Peyer's patch (tissue), 4 donors: ENCODE results near the gene DNAJB13. TPM values are rescaled to one million over a fixed set of nuclear protein-coding genes. Genes with fewer than 3 reads are reported as not detected.

Experiments
- DNase-seq, 3 donors: peaks; one replicate each; pipeline ENCODE4 v3.0.0-alpha.2; 2017 to 2019
- H3K27ac ChIP-seq, 4 donors: fragments of 200-600 bp; sonication (generic); one replicate each; pipeline ENCODE4 v1.5.1; 2016 to 2019
- H3K27me3 ChIP-seq, 2 donors: fragments of 200-600 bp; sonication (generic); one replicate each; pipeline ENCODE4 v1.5.1; 2019
- H3K36me3 ChIP-seq, 3 donors: fragments of 200-600 bp; sonication (generic); one replicate each; pipeline ENCODE4 v1.5.1; 2016 to 2019
- H3K4me1 ChIP-seq, 4 donors: fragments of 200-600 bp; sonication (generic); one replicate each; pipeline ENCODE4 v1.5.1; 2016 to 2019
- H3K4me3 ChIP-seq, 4 donors: fragments of 200-600 bp; sonication (generic); 1 replicate in 3 of 4; 2 replicates in 1 of 4; pipeline ENCODE4 v1.5.1; 2016 to 2019; ENCODE audit warnings: mild to moderate bottlenecking in 1 of 4
- H3K9me3 ChIP-seq, 4 donors: fragments of 200-600 bp; sonication (generic); one replicate each; pipeline ENCODE4 v1.5.1; 2016 to 2019; ENCODE audit warnings: mild to moderate bottlenecking in 1 of 4
- POLR2A ChIP-seq, 2 donors: fragments of 450-650 bp; IDR thresholded peaks; one replicate each; pipeline ENCODE4 v1.5.1; 2017; ENCODE audit warnings: antibody characterized with exemption in 2 of 2, mild to moderate bottlenecking in 2 of 2, moderate library complexity in 2 of 2
- total RNA-seq, 4 donors: library from RNA; depleted of rRNA; stranded (reverse); fragments of >200 nt; gene quantifications; one replicate each; pipeline ENCODE4 v1.1.0, GENCODE V29; 2016
- TF ChIP-seq, protein P1 (sequence below), 6 experiments: fragments of 450-650 bp in 4 of 6; fragments of 200-600 bp in 2 of 6; sonication (generic) in 1 of 6; IDR thresholded peaks; one replicate each; pipeline ENCODE4 v1.5.1; 2017 to 2019; ENCODE audit warnings: antibody characterized with exemption in 6 of 6, mild to moderate bottlenecking in 3 of 6, moderate library complexity in 1 of 6

Gene DNAJB13
- total RNA-seq, 4 donors from 2014 or later: 0.54 to 4.4 TPM; not detected in 2

DNA sequence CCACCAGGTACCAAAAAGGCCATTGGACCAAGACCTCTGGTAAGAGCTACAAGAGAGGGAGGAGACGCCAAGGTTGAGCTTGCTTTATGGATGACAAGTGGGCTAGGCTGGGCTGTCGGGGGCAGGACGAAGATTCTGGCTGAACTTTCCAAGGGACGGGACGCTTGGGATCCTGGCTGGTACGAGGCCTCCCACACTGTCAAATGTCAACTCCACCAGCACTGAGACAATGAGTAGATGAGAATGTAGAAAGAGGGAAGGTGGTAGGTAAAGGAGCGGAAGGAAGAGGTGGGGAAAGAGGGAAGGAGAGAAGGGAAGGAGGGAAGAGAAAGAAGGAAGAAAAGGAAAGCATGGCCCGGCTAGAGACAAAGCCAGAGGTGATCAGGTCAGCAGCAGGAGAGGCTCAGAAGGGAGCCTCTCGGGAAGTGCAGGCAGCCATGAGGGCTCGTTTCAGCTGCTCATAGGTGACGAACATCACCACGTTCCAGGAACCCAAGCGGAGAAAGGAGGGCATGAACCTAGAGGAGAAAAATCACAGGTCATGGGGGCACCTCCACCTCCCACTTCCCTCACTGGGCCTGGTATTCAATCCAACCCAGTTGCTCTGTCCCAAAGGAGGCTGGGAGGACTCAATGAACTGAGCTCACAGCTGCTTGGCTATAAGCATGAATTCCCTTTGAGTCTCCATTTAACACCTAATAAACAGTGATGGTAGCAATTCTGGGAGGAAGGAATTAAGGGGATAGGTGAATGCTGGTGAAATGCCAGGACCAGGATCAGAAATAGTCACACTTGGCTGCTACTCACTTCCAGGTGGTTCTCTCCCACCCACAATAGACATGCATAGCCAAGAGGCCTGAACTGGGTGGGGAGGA lies 24.0 kb downstream of the DNAJB13 start:
- H3K36me3 ChIP-seq: peaks cover 0 to 38% (median 0%) of the 10 kb centered on the region in 3 donors
- peaks cover 0 to 37% (median 21%) of the 10 kb centered on the region in 4 donors for H3K4me1 ChIP-seq
- H3K27ac ChIP-seq: peak overlapping the region in 3 of 4 donors; percentile 17 to 68 (median 20)
- H3K4me3 ChIP-seq: no peak overlapping the region
- no peak for TF ChIP-seq POLR2A (IDR thresholded peaks at IDR 0.05)
- TF ChIP-seq, protein P1, sequence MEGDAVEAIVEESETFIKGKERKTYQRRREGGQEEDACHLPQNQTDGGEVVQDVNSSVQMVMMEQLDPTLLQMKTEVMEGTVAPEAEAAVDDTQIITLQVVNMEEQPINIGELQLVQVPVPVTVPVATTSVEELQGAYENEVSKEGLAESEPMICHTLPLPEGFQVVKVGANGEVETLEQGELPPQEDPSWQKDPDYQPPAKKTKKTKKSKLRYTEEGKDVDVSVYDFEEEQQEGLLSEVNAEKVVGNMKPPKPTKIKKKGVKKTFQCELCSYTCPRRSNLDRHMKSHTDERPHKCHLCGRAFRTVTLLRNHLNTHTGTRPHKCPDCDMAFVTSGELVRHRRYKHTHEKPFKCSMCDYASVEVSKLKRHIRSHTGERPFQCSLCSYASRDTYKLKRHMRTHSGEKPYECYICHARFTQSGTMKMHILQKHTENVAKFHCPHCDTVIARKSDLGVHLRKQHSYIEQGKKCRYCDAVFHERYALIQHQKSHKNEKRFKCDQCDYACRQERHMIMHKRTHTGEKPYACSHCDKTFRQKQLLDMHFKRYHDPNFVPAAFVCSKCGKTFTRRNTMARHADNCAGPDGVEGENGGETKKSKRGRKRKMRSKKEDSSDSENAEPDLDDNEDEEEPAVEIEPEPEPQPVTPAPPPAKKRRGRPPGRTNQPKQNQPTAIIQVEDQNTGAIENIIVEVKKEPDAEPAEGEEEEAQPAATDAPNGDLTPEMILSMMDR (IDR thresholded peaks at IDR 0.05): no peak
- no peaks in the 10 kb centered on the region for H3K27me3 ChIP-seq
- peak in 1 of 3 donors; percentile 44 for DNase-seq
- H3K9me3 ChIP-seq: no peaks in the 10 kb centered on the region

DNA sequence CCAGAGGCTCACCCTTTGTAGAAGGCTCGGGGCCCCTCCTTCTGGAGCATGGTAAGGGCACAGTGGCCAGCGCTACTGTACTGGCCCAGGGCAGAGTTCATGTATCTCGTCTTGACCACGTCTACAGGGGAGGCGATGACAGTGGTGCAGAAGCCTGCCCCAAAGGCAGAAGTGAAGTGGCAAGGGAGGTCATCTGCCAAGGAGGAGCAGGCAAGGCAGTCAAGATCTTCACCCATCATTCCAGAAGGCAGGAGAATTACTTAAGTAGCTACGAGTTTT lies 24.6 kb downstream of the DNAJB13 start:
- no peaks in the 10 kb centered on the region for H3K27me3 ChIP-seq
- H3K4me1 ChIP-seq: peaks cover 0 to 37% (median 23%) of the 10 kb centered on the region in 4 donors
- no peak for TF ChIP-seq POLR2A (IDR thresholded peaks at IDR 0.05)
- TF ChIP-seq, protein P1 (IDR thresholded peaks at IDR 0.05): no peak
- peak in 1 of 3 donors; percentile 42 for DNase-seq
- no peak overlapping the region for H3K4me3 ChIP-seq
- no peaks in the 10 kb centered on the region for H3K9me3 ChIP-seq
- no peak overlapping the region for H3K27ac ChIP-seq
- H3K36me3 ChIP-seq: peaks cover 0 to 38% (median 0%) of the 10 kb centered on the region in 3 donors

DNA sequence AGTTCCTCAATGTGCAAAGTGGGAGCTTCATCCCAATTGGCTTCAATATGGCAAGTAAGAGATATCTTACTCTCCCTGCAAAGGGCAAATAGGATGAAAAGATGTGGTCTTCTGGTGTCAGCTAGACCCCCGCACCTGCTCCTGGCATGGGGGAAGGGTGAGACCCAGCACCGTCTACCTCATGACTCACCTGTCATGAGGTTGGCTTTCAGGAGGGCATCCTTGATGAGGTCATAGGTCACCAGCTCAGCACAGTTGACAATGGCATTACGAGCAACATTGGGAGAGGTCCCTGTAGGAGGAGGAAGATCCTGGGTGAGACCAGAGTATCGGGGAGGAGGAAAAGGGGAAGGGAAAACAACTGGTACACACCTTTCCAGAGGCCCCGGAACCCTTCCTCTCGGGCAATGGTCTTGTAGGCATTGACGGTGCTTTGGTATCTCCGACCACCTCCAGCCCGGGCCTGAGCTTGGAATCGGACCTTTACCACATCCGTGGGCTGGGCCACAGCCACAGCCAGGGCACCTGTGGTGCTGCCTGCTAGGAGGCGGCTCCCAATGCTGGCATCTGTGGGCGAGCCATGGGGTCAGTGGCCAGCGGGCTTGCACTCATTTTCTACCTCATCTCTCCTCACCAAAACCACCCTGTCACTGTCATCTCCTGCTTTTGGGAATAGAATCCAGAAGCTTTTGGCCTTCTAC lies 25.8 kb downstream of the DNAJB13 start:
- Histone ChIP-seq H3K27me3 (no peaks in the 10 kb centered on the region), H3K9me3 (no peaks in the 10 kb centered on the region), H3K36me3 (peaks cover 0 to 38% (median 0%) of the 10 kb centered on the region in 3 donors), H3K27ac (no peak overlapping the region), H3K4me1 (peaks cover 0 to 37% (median 25%) of the 10 kb centered on the region in 4 donors), H3K4me3 (no peak overlapping the region)
- peak in 1 of 3 donors; percentile 45 for DNase-seq
- TF ChIP-seq POLR2A (IDR thresholded peaks at IDR 0.05): no peak
- TF ChIP-seq, protein P1 (IDR thresholded peaks at IDR 0.05): no peak

DNA sequence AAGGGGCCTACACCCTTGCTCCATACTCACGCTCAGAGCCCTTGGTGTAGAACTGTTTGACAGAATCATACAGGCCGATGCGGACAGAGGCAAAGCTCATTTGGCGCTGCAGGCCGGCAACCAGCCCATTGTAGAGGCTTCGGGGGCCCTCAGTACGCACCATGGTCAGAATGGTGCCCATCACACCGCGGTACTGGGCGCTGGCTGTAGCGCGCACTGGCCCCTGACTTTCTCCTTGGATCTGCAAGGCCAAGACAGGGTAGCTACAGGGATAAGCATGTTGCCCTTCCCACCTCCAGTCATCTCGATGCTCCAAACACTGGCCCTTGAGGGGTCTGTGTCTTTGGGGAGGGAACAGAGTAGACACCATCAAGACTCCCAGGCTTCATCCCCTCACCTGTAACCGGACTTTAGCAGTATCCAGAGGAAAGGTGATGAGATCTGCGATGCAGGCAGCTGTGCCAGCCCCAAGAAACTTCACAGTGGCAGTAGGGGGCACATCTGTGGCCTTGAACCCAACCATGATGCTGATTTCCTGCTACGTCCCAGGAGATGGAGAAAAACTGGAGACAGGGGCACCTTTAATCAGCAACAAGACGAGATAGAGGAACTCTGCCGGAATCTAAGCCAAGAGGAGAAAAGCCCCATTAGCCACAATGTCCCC lies 27.2 kb downstream of the DNAJB13 start:
- TF ChIP-seq POLR2A (IDR thresholded peaks at IDR 0.05): no peak
- TF ChIP-seq, protein P1 (IDR thresholded peaks at IDR 0.05): no peak
- H3K27me3 ChIP-seq: no peaks in the 10 kb centered on the region
- H3K36me3 ChIP-seq: peaks cover 0 to 38% (median 0%) of the 10 kb centered on the region in 3 donors
- DNase-seq: peak in 1 of 3 donors; percentile 32
- peaks cover 0 to 37% (median 25%) of the 10 kb centered on the region in 4 donors for H3K4me1 ChIP-seq
- peak overlapping the region in 1 of 4 donors; percentile 95 for H3K27ac ChIP-seq
- no peaks in the 10 kb centered on the region for H3K9me3 ChIP-seq
- H3K4me3 ChIP-seq: peak overlapping the region in 1 of 4 donors; percentile 1

DNA sequence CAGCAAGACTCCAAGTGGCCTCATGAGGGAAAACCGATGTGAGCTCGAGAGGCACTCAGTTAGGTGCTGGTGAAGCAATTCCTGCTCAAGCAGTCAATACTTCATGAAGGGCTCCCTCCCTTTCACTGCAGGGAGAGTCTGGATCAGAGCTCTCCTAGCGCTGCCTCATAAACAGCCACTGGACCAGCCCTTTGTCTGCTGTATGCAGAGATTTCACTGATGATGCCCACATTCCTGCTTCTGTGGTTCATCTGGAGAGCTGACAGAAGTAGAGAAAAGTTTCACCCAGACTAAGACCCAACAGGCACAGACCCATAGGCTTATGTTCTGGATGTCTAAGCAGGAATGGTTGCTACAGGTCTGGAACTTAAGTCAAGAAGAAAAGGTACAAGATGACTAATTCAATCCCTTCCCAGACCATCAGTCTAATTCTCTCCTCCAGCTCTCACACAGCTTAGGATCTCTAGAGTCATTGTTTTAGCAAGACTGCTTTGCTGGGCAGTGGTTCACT lies 27.8 kb downstream of the DNAJB13 start:
- TF ChIP-seq, protein P1 (IDR thresholded peaks at IDR 0.05): no peak
- no peak for TF ChIP-seq POLR2A (IDR thresholded peaks at IDR 0.05)
- Histone ChIP-seq H3K4me1 (peaks cover 0 to 31% (median 23%) of the 10 kb centered on the region in 4 donors), H3K4me3 (no peak overlapping the region), H3K36me3 (peaks cover 0 to 38% (median 0%) of the 10 kb centered on the region in 3 donors), H3K27me3 (no peaks in the 10 kb centered on the region), H3K27ac (peak overlapping the region in 2 of 4 donors; percentile 71 to 95), H3K9me3 (no peaks in the 10 kb centered on the region)
- peak in 1 of 3 donors; percentile 22 for DNase-seq
